HG03558 (cell line): ENCODE measurements around the gene KLHDC9.

ENCODE experiments used
- ATAC-seq: cut with Tn5 transposase; IDR thresholded peaks from one replicate; pipeline ENCODE4 v1.9.1; 2021; ENCODE audit warnings: moderate number of reproducible peaks; ENCODE audit not compliant: unreplicated experiment; ENCODE audit errors: extremely low read depth

The KLHDC9 gene

GRCh38 chr1:161074676-161075368 lies 23.3 kb upstream of the KLHDC9 start:
- ATAC-seq: no peak

DNA sequence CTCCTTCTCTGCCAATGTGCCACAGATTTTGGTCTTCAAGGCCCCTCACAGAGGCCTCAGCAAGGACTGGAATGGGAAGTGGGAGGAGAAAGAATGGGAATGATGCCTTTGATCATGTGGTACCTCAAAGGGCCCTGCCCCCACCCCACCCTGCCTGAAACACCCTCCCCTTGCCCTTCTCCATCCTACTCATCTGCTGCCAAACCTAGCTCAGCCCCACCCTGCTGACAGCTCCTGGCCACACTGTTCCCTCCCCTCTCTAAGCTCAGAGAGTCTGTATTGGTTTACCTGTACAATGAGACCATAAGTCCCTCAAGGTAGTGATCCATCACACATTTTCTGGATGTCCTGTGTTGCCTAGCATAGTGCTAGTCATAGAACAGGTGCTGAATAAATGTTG lies 21.8 kb upstream of the KLHDC9 start:
- no peak for ATAC-seq

- no peak for ATAC-seq
Measured at GRCh38 chr1:161077426-161077825, 20.7 kb upstream of the KLHDC9 start.

DNA sequence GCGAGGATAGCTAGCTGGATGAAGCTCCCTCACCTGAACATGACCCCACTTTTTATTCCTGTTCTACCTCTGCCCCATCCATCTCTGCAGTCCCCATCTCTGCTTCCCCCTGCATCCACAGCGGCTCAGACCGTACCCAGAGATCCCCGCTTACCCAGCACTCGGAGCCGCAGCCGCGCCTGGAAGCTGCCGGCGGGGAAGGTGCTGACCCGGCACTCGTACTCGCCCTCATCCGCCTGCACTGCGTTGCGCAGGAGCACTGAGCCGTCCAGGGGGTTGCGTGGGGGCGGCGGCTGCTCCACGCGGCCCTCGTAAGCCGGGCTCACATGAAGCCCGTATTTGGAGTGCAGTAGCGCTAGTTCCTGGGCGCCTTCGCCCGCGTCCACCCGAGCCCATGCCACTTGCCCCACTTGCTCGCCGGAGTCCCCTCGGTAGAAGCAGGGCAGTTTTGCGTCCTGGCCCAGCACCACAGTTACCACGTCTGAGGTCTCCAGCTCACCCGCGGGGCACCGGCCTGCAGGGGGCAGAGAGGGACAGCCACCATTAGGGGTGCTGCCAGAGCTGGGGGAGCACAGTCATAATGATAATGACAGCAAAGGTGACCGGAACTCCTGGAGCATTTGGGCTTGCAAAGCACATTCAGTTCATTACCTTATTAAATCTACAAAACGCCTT lies 18.6 kb upstream of the KLHDC9 start:
- ATAC-seq: no peak

GRCh38 chr1:161080441-161081405 lies 17.4 kb upstream of the KLHDC9 start:
- ATAC-seq: no peak

GRCh38 chr1:161081519-161081918 lies 16.6 kb upstream of the KLHDC9 start:
- ATAC-seq: no peak

DNA sequence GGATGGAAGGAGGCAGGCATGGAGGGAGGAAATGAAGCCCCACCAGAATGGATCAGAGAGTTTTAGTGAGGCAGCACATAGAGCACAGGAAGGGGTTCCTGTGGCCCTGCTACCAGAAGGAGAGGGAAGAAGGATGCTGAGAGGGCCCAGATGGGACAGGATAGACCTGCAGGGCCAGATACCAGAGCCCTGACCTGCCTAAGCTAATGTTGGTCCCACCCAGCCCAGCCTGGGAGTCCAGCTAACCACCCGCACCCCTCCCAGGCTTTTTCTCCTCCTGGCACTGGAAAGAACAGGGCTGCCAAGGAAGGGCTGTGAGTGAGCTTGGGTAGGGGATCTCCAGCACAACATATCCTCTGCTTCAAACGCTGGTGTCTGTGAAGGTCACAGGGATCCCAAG lies 15.7 kb upstream of the KLHDC9 start:
- no peak for ATAC-seq

DNA sequence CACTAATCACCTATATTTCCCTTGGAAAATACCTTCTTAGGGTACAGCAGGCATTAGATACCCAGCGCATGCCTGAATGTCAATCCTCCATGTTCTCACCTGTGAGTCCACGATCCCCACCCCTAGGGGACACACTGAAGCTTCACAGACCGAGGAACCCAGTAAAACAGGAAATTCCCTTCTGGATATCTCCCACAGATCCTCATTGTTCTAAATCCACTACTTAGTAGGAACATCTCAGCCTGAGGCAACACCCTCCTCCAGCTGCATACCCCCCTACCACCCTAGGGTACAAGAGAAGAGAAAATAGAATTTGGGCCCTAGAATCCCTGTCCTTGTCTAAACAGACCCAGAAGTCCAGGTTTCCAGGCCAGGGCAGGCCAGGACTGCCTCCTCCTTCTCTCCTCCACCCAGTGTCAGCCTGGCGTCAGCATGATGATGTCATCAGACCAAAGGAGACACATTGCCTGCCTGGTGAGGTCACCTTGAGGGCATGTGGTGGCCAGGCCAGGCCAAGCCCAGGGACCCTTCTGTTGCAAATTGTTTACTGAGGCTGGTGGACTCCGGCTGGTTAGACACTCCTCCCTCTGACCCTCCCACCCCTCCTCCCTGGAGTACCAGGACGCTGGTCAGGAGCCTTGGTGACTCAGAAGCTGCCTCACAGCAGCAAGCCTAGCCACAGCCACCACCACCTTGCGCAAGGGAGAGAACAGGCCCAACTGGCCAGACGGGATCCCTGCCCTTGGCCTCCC lies 15.0 kb upstream of the KLHDC9 start:
- no peak for ATAC-seq

DNA sequence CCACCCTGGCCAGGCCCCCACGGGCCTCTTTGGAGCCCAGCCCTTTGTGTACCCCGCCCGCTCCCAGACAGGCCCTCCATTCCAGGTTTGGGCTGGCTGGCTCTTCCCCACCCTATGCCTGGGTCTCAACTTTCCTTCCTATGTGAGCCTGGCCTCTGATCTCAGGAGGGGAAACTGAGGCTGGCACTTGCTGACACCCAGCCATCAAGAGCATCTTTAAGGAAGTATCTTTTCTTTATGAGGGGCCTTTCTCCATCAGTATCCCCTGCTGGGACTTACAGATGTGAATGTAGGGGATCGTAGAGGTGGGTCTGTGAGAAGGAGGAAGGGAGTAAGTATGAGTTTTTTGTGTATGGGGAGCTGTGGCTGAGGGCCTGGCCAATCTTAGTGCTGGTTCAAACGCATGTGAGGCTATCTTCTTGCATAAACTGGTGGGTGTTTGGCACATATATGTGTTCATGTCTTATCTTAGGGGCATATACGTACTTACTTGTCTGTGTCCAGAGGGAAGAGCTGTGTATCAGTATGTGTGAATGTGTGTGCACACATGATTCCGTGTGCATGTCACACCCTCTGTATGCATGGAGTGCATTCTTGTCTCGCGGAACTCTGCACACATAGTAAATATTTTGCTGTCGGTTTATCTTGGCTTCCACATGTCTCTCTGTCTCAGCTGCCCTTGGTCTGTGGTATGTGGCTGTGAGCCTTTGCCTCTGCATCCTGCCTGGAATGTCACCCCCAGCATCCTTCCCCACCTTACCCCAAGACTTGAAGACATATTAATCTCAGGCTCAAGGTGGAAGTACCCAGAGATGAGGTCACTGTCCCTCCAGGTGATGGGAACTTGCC lies 14.2 kb upstream of the KLHDC9 start:
- ATAC-seq: no peak

- no peak for ATAC-seq
Measured at GRCh38 chr1:161084597-161084988, 13.6 kb upstream of the KLHDC9 start.

GRCh38 chr1:161085165-161085564 lies 13.0 kb upstream of the KLHDC9 start:
- no peak for ATAC-seq

GRCh38 chr1:161086457-161086856 lies 11.7 kb upstream of the KLHDC9 start:
- no peak for ATAC-seq

DNA sequence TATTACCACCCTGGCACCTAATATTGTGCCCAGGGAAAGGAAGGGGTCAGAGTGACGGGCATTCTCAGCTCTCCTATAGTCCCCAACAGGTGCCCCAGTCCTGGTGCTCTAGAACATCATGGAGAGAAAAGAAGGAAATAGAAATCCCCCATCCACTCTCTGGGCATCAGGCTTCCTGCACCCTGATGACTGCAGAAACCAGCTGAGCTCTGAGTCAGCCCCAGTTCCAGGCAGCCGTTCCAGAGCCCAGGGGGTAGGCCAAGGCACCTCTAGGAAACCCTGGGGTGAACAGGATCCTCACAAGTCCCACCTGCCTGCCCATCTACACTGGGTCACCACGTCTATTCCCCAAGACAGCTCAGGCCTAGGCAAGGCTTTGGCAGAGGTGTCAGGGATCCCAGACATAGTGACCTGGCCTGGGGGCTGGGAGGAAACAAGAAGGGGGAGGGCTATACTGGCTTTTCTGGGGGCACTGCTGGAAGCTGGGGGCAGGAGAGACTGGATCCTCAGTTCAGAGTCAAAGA lies 9.5 kb upstream of the KLHDC9 start:
- no peak for ATAC-seq

DNA sequence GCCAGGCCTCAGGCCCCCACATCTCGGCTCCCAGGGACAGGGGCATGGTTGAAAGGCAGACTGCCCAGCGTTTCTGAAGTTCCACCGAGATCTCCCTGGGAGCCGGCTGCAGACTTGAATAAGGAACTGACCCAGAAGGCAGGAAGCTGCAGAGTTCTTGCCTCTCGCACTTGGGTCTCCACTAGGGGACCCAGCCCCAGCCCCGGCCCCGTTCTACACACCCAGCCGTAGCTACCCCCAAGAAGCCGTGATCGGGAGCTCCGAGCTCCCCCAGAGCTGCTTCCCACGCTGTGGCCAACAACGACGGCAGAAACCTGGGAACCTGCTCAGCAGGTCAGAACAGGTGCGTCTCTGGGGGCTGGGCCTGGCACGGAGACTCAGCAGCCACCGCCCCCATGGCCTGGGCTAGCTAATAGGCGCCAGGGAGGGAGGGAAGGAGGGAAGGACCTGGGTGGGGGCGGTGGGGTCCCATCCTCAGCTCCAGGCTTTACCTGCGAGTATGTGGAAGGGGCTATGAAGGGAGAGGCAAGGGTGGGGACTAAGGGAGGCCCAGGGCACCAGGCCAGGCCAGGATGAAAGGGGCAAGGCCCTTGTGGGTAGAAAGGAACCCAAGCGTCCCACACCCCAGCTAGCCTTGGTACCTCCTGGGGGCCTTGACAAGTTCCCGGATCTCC lies 8.8 kb upstream of the KLHDC9 start, which contains the start of gene NECTIN4:
TSS of gene NECTIN4 (minus strand) at position 308 of the 674 bp plus-strand sequence. CDS start at position 46, 262 bp downstream.
- no peak for ATAC-seq

- no peak for ATAC-seq
Measured at GRCh38 chr1:161089938-161090337, 8.2 kb upstream of the KLHDC9 start.

DNA sequence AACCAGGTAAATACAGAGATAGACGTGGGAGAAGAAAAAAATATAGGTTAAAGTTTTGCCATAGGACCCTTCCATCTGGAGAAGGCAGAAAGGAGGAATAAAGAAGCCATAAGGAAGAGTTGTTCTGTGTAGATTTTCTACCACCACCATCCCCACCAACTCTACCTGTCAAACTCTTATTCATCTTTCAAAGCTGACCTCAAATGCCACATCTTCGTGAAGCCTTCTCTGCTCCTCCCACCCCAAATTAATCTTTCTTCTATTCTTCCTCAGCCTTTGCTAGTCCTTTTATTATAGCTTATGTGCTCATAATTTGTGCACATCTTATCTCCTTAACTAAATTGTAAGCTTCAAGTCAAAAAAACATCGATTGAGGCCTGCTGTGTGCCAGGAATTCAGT lies 7.5 kb upstream of the KLHDC9 start:
- ATAC-seq: no peak

GRCh38 chr1:161091093-161091492 lies 7.1 kb upstream of the KLHDC9 start:
- ATAC-seq: no peak

DNA sequence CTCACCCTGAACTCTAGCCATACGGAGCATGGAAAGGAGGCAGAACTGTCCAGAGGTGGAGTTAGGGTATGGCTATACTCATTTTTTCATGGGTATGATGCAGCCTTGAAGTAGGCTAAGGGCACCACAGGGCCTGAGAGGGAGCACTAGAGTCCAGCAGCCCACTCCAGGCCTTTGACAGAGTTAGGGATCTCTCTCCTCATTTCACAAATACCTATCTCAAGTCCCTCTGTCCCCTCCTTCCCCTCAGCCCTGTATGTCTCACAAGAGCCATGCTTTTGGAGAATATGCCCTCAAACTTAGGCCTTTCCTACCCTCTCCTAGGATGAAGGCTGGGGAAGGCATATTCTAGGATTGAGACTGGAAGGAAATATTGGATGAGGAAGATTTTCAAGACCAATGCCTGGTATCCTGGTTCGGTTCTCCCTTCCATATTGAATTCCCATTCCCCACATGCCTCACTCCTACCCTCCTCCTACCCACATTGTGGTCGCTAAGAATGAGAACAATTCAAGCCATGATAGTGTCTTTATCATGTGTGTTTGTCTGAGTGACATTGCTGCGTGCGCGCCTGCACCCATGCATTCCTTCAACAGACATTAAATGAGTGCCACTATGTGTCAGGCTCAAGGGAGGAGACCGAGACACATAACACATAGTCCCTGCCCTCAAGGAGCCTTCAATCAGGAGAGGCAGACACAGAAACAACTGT lies 6.2 kb upstream of the KLHDC9 start:
- no peak for ATAC-seq
